HG03039 (cell line): ENCODE results near the gene DGKK.
"Not testable (repeated sequence)": the region's sequence is repeated elsewhere in the genome, so short reads cannot be mapped to it uniquely, and the experiment has no call there.

ENCODE experiments used
- ATAC-seq: cut with Tn5 transposase; IDR thresholded peaks from one replicate; pipeline ENCODE4 v1.9.1; 2021; ENCODE audit warnings: mild to moderate bottlenecking, moderate library complexity; ENCODE audit not compliant: unreplicated experiment

The DGKK gene

GRCh38 chrX:50432829-50433289 lies 37.8 kb downstream of the DGKK start:
- no peak for ATAC-seq

- ATAC-seq = no peak
Measured at GRCh38 chrX:50431623-50432022, 39.0 kb downstream of the DGKK start.

DNA sequence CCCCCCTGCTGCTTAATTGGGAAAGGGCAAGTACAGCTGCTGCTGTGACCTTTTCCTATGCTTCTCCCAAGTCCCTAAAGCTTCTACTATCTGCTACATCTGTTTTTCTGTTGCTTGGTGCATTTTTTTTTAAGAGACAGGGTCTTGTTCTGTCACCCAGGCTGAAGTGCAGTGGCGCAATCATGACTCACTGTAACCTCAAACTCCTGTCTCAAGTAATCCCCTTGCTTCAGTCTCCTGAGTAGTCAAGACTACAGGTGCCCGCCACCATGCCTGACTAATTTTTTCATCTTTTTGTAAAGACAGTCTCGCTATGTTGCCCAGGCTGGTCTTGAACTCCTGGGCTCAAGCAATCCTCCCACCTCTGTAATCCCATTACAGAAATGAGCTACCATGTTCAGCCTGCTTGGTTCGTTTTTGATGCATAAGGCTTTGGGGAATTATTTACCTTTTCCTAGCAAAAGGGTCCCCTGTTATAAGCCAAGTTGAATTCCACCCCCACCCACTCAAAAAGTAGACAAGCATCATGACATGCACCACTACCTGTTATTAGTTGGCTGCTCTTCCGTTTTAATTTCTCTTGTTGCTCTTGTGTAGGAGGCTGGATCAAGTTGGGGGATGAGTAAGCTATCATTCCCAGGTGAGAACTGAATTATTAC lies 39.6 kb downstream of the DGKK start:
- no peak for ATAC-seq

GRCh38 chrX:50428174-50428573 lies 42.5 kb downstream of the DGKK start:
- ATAC-seq = no peak

GRCh38 chrX:50407976-50408375 lies 62.6 kb downstream of the DGKK start:
- ATAC-seq = no peak

- ATAC-seq = no peak
Measured at GRCh38 chrX:50403903-50404302, 66.7 kb downstream of the DGKK start.

GRCh38 chrX:50402886-50403285 lies 67.7 kb downstream of the DGKK start:
- ATAC-seq = no peak

- no peak for ATAC-seq
Measured at GRCh38 chrX:50393902-50394301, 76.7 kb downstream of the DGKK start.

DNA sequence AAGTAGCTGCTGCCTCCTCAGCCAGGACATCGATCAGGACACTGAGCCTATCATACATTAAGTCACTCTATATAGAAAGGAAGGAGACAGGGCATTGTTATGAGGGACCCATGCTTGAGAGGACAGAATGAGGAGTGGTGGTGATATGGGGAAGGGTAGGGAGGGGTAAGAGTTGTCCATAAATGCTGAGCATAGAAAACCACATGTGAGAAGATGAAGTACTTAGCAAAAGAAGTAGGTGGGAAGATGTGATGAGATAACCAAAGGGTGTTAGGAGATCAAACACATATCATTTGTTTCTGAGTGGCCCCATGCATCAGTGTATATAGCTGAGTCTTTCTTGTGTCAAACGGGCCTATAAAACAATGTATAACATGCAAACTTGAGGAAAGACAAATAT lies 84.1 kb downstream of the DGKK start:
- ATAC-seq = no peak

DNA sequence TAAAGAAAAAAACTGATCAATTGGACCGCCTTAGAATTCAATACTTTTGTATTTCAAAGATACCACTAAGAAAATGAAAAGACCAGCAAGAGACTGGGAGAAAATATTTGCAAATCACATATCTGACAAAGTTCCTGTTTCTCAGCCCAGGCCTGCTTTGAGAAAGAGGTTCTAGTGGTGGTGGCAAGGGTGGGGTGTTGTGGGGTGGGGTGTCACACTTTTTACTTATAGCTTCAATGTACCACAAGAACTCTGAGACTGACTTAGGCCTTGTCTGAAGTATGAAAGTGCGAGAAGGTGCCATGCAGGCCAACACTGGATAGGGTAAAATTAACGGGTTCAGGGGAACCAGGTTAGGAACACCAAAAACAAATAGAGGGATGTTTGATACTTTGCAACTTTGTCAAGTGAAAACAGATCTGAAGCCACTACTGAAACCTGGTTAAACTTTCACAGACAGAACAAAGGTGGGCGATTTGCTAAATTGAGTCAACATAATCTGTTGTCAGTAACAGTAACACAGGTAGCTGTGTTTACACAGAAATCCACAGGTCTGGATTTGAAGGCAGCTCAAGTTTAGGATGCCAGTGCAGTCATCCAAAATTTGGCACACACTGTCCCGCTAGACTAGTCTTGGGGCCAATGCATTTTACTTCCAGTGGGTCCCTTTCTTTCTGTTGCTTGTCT lies 88.8 kb downstream of the DGKK start:
- no peak for ATAC-seq

DNA sequence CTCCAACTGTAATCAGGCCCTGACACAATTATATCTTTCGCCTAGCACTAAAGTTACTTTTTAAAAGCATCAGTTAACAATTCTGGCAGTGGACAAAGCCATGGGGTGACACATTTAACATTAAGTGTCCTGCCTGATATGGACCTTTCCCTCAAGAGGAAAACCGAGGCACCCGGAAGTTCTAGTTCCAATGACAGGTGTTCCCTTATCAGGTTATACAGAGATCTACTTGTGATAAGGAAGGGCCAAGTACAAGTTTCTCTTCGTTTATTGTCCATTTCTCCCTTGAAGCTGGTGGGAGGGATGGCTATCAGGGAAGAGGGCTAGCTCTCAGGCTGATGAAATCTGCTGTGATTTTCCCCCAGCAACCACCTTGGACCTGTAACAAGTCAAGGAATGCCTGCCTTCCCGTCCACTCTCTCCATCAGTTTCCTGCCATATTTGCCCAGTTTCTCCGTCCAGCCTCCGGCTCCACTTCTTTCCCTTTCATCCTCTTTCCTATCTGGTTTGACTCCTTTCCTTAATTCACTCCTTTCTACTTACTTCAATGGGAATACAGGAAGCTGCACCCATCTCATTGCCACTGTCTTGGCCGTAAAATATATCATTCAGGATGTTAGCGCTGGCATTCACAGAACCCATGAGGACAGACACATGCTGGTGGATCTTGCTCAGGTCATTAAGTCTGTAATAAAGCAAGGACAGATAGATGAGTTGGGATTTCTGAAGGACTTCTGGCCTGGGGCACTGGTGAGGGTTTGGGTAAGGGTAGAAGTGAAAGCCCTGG lies 95.0 kb downstream of the DGKK start:
- ATAC-seq = no peak

DNA sequence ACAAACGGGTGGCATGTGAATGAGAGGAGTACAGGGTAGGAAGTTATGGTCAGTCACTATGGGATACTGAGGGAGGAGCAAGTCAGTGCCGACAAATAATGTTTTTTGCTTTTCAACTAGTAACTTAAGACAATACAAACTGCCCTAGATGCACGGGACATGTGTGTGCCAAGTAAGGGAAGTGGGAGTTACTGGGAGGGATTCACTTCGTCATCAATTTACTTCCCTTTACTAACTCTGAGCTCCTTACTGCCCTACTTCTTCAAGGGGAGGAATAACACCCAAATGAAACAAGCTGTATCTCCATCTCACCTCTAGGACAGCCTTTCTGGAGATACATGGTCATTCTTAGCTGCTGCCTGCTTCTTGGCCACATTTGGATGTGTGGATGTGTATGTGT lies 97.7 kb downstream of the DGKK start:
- no peak for ATAC-seq

GRCh38 chrX:50343917-50344316 lies 126.7 kb downstream of the DGKK start:
- no peak for ATAC-seq

- ATAC-seq = no peak
Measured at GRCh38 chrX:50333308-50333707, 137.3 kb downstream of the DGKK start.

DNA sequence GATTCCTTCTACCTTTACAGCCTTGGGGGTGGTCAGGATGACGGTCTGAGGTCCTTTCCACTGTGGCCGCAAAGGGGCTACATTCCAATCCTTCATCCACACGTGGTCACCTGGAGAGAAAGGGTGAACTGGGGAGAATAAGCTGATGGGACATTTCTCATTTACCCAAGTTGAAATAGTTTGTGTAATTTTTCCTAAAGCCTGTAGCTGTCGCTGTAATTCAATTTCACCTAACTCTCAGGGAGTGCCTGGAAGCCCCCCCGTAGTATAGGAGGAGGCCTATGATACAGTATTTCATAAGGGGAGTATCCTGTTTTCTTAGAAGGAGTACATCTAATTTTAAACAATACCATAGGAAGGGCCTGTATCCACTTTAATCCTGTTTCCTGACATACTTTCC lies 138.0 kb downstream of the DGKK start:
- ATAC-seq = not testable (repeated sequence)

DNA sequence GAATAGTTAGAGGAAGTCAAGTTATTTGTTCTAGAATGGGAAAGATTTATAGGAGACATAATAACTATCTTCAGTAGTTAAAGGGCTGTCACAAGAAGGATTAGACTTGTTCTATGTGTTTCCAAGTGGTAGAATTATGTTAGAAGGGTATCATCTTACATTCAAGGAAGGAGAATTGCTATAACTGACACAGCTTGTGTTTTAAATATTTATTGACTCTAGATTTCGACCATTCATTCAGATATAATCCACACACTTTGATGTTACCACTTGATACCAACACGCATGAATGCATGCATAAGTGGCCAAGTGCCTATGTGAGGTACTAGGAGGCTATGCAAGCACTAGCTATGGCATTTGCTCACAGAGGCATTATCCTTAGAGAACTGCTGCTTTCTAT lies 143.4 kb downstream of the DGKK start:
- ATAC-seq = no peak
